Endodermal cell (in vitro differentiated cells): ENCODE data around the gene ZFP69B. TPM values are rescaled to one million over a fixed set of nuclear protein-coding genes. Genes with fewer than 3 reads are reported as not detected.
A peak's percentile ranks its signal among the peaks of the same experiment; 100 is the strongest.

ENCODE experiments used
- DNase-seq: peaks from one replicate; pipeline ENCODE4 v3.0.0-alpha.2; 2017
- H3K27ac ChIP-seq: 2 replicates; pipeline ENCODE4 v1.5.1; 2013; ENCODE audit warnings: mild to moderate bottlenecking, low read depth, low read length, moderate library complexity
- H3K27me3 ChIP-seq: 2 replicates; pipeline ENCODE4 v1.6.1; 2013; ENCODE audit warnings: mild to moderate bottlenecking, low read length, moderate library complexity; ENCODE audit not compliant: insufficient read depth, control insufficient read depth, poor library complexity, severe bottlenecking
- H3K36me3 ChIP-seq: 2 replicates; pipeline ENCODE4 v1.7.0; 2013; ENCODE audit warnings: mild to moderate bottlenecking, low read length, moderate library complexity; ENCODE audit not compliant: control insufficient read depth, insufficient read depth
- H3K4me1 ChIP-seq: one replicate; pipeline ENCODE4 v1.7.0; 2013; ENCODE audit warnings: low read length; ENCODE audit not compliant: control insufficient read depth, insufficient read depth
- H3K4me3 ChIP-seq: 2 replicates; pipeline ENCODE4 v1.5.1; 2013; ENCODE audit warnings: mild to moderate bottlenecking, low read length, moderate library complexity
- H3K9ac ChIP-seq: 2 replicates; pipeline ENCODE4 v1.6.1; 2013; ENCODE audit warnings: mild to moderate bottlenecking, low read length, moderate library complexity; ENCODE audit not compliant: poor library complexity, severe bottlenecking; ENCODE audit errors: extremely low read depth
- H3K9me3 ChIP-seq: 2 replicates; pipeline ENCODE4 v1.6.1; 2013; ENCODE audit warnings: mild to moderate bottlenecking, low read length, moderate library complexity; ENCODE audit not compliant: control insufficient read depth
- H3K27ac Mint-ChIP-seq: 2 replicates; pipeline ENCODE4 v1.8.0; 2020; ENCODE audit warnings: mixed read lengths
- H3K27me3 Mint-ChIP-seq: 2 replicates; pipeline ENCODE4 v1.8.0; 2021; ENCODE audit warnings: mild to moderate bottlenecking, mixed read lengths; ENCODE audit not compliant: insufficient read depth
- H3K36me3 Mint-ChIP-seq: 2 replicates; pipeline ENCODE4 v1.8.0; 2020; ENCODE audit warnings: low read depth, mixed read lengths
- H3K4me1 Mint-ChIP-seq: 2 replicates; pipeline ENCODE4 v1.8.0; 2020; ENCODE audit warnings: mixed read lengths
- H3K4me3 Mint-ChIP-seq: 2 replicates; pipeline ENCODE4 v1.8.0; 2020; ENCODE audit warnings: mild to moderate bottlenecking, moderate library complexity, mixed read lengths
- H3K9me3 Mint-ChIP-seq: 2 replicates; pipeline ENCODE4 v1.8.0; 2020; ENCODE audit warnings: mild to moderate bottlenecking, mixed read lengths
- CTCF ChIP-seq: fragments of 200-600 bp; sonication (generic); conservative IDR thresholded peaks from 2 replicates; pipeline ENCODE4 v1.5.0; 2021; ENCODE audit warnings: antibody characterized with exemption, mild to moderate bottlenecking
- WGBS, 2 experiments: methylation state at CpG; one replicate each; pipeline versions ENCODE4 v1.1.5 to v1.1.7; 2013; ENCODE audit warnings: missing lambda C conversion rate in 2 of 2, mixed read lengths in 1 of 2; ENCODE audit not compliant: insufficient coverage in 1 of 2, insufficient read length in 1 of 2; 5-methylcytosine and 5-hydroxymethylcytosine counted together
- total RNA-seq, 2 donors: library from RNA; stranded (reverse); fragmentation: NEBNext Ultra II Directional in 1 of 2; extraction: Animal tissue kit (Norgen Biotek cat#: 25700) in 1 of 2; gene quantifications; 2 replicates in 1 of 2; 3 replicates in 1 of 2; pipeline ENCODE4 v1.2.1, GENCODE V29; 2021

ZFP69B gene
- total RNA-seq, 2 donors from 2014 or later = 7.7 to 10.3 TPM

- peak overlapping the region; percentile 83 for H3K4me3 ChIP-seq
- peaks cover 27% of the 10 kb centered on the region for H3K36me3 ChIP-seq
- Mint-ChIP-seq H3K9me3 (peaks cover 48% of the 10 kb centered on the region), H3K27ac (peak overlapping the region; percentile 91), H3K36me3 (peaks cover 48% of the 10 kb centered on the region), H3K4me1 (peaks cover 14% of the 10 kb centered on the region), H3K27me3 (no peaks in the 10 kb centered on the region), H3K4me3 (peak overlapping the region; percentile 72)
- H3K27me3 ChIP-seq = no peaks in the 10 kb centered on the region
- DNase-seq = no peak
- no peaks in the 10 kb centered on the region for H3K4me1 ChIP-seq
- 83 to 88% methylated on average over 1 of the region's 1 CpG for WGBS, 2 experiments
- H3K9ac ChIP-seq = peak overlapping the region; percentile 50
- peaks cover 47% of the 10 kb centered on the region for H3K9me3 ChIP-seq
- H3K27ac ChIP-seq = no peak overlapping the region
- TF ChIP-seq CTCF = no peak
Observed at GRCh38 chr1:40451238-40451585, 936 bp downstream of the ZFP69B start.

- Mint-ChIP-seq H3K4me1 (peaks cover 11% of the 10 kb centered on the region), H3K9me3 (peaks cover 84% of the 10 kb centered on the region), H3K4me3 (no peak overlapping the region), H3K36me3 (peaks cover 84% of the 10 kb centered on the region), H3K27ac (no peak overlapping the region), H3K27me3 (no peaks in the 10 kb centered on the region)
- WGBS, 2 experiments = 86 to 100% methylated on average over 1 of the region's 1 CpG
- Histone ChIP-seq H3K27ac (no peak overlapping the region), H3K4me1 (no peaks in the 10 kb centered on the region), H3K36me3 (peaks cover 61% of the 10 kb centered on the region), H3K9me3 (peaks cover 84% of the 10 kb centered on the region), H3K9ac (no peak overlapping the region), H3K4me3 (peak overlapping the region; percentile 2), H3K27me3 (no peaks in the 10 kb centered on the region)
- DNase-seq = no peak
- no peak for TF ChIP-seq CTCF
Observed at GRCh38 chr1:40454873-40455272, 4.6 kb downstream of the ZFP69B start.

- Mint-ChIP-seq H3K36me3 (peaks cover 88% of the 10 kb centered on the region), H3K4me1 (no peaks in the 10 kb centered on the region), H3K27ac (no peak overlapping the region), H3K27me3 (no peaks in the 10 kb centered on the region), H3K4me3 (no peak overlapping the region), H3K9me3 (peaks cover 98% of the 10 kb centered on the region)
- WGBS, 2 experiments = 99 to 100% methylated on average over 1 to 3 of the region's 3 CpGs
- Histone ChIP-seq H3K4me1 (no peaks in the 10 kb centered on the region), H3K9ac (no peak overlapping the region), H3K27ac (no peak overlapping the region), H3K9me3 (peaks cover 100% of the 10 kb centered on the region), H3K4me3 (peak overlapping the region; percentile 47), H3K36me3 (peaks cover 70% of the 10 kb centered on the region), H3K27me3 (no peaks in the 10 kb centered on the region)
- no peak for DNase-seq
- TF ChIP-seq CTCF = no peak
Observed at GRCh38 chr1:40462956-40463590, 12.8 kb downstream of the ZFP69B start.
